HCT116 (cell line): ENCODE data around the gene MGP. TPM values are rescaled to one million over a fixed set of nuclear protein-coding genes. Genes with fewer than 3 reads are reported as not detected.

ENCODE experiments used
- ATAC-seq: fragments of 200-7000 bp; cut with Tn5 transposase; 2 replicates; pipeline ENCODE4 v1.9.1; 2020; ENCODE audit warnings: mild to moderate bottlenecking, moderate library complexity
- BruUV-seq: library from RNA; stranded (reverse); fragments of 400-500 nt; replicated peaks from 2 replicates; lab custom pipeline; 2021; lab: Mats Ljungman, UMichigan
- CTCF ChIA-PET: fragments of 300-600 bp; sonication (Branson Sonifier 250); formaldehyde crosslinking; loops from one replicate; lab custom pipeline; 2021; ENCODE audit warnings: antibody characterized with exemption; lab: Charles Lee
- POLR2A ChIA-PET: fragments of 300-600, 350-600 bp; sonication (Branson Sonifier 250); formaldehyde crosslinking; loops from one replicate; lab custom pipeline; 2021; ENCODE audit warnings: antibody characterized with exemption; lab: Charles Lee
- RAD21 ChIA-PET, 2 experiments: fragments of 300-600 bp; sonication (Branson Sonifier 250); formaldehyde crosslinking; loops; one replicate each; lab custom pipeline; 2023; ENCODE audit warnings: low total read pairs in 2 of 2; ENCODE audit not compliant: uncharacterized antibody in 2 of 2, unreplicated experiment in 2 of 2, low non-redundant PET in 1 of 2; lab: Charles Lee
- DNase-seq: peaks from one replicate; pipeline ENCODE4 v3.0.0-alpha.2; 2010; ENCODE audit warnings: low read depth, low spot score
- H2AFZ ChIP-seq: fragments of 200-600 bp; shearing (Covaris generic), sonication (generic); 2 replicates; pipeline ENCODE4 v1.6.1; 2017; ENCODE audit warnings: low read depth, mixed run types, mixed read lengths, antibody characterized with exemption, low read length; ENCODE audit not compliant: poor library complexity, severe bottlenecking
- H3K27ac ChIP-seq: 2 replicates; pipeline ENCODE4 v1.5.1; 2012; ENCODE audit warnings: low read depth, low read length
- H3K27me3 ChIP-seq: fragments of 200-600 bp; sonication (generic); 2 replicates; pipeline ENCODE4 v1.6.1; 2016; ENCODE audit warnings: mixed run types, low read length, mixed read lengths; ENCODE audit not compliant: insufficient read depth
- H3K36me3 ChIP-seq, 2 experiments: fragments of 200-500 bp in 1 of 2; fragments of 200-600 bp in 1 of 2; sonication (Bioruptor generic) in 1 of 2; sonication (generic) in 1 of 2; 2 replicates each; pipeline versions ENCODE4 v1.5.1 to v1.6.1; 2014 to 2016; ENCODE audit warnings: low read length in 2 of 2, inconsistent platforms in 1 of 2, mixed read lengths in 1 of 2, mixed run types in 1 of 2; ENCODE audit not compliant: insufficient read depth in 2 of 2, control insufficient read depth in 1 of 2
- H3K4me1 ChIP-seq, 2 experiments: fragments of 200-600 bp in 1 of 2; sonication (generic) in 1 of 2; 2 replicates each; pipeline versions ENCODE4 v1.5.1 to v1.6.1; 2012 to 2017; ENCODE audit warnings: low read length in 2 of 2, inconsistent platforms in 1 of 2, mild to moderate bottlenecking in 1 of 2, mixed read lengths in 1 of 2, mixed run types in 1 of 2, moderate library complexity in 1 of 2; ENCODE audit not compliant: insufficient read depth in 2 of 2, control insufficient read depth in 1 of 2
- H3K4me2 ChIP-seq: fragments of 200-600 bp; sonication (generic); 2 replicates; pipeline ENCODE4 v1.6.1; 2017; ENCODE audit warnings: mixed run types, low read length, mixed read lengths
- H3K4me3 ChIP-seq, 2 experiments: fragments of 200-600 bp in 1 of 2; sonication (generic) in 1 of 2; replicated peaks in 1 of 2; 2 replicates each; pipeline ENCODE4 v1.5.1; 2011 to 2016; ENCODE audit warnings: low read length in 2 of 2, control low read depth in 1 of 2, low read depth in 1 of 2, mild to moderate bottlenecking in 1 of 2, mixed read lengths in 1 of 2, mixed run types in 1 of 2
- H3K79me2 ChIP-seq: fragments of 200-600 bp; sonication (generic); 2 replicates; pipeline ENCODE4 v1.6.1; 2017; ENCODE audit warnings: mild to moderate bottlenecking, mixed run types, low read length, moderate library complexity, mixed read lengths; ENCODE audit not compliant: insufficient read depth
- H3K9ac ChIP-seq: fragments of 200-600 bp; sonication (generic); 2 replicates; pipeline ENCODE4 v1.6.1; 2016; ENCODE audit warnings: low read length, mixed read lengths
- H3K9me2 ChIP-seq: fragments of 200-600 bp; sonication (generic), shearing (Covaris generic); 2 replicates; pipeline ENCODE4 v1.6.1; 2017; ENCODE audit warnings: mixed run types, mild to moderate bottlenecking, moderate library complexity; ENCODE audit not compliant: insufficient read depth
- H3K9me3 ChIP-seq, 2 experiments: fragments of 200-500 bp in 1 of 2; fragments of 200-600 bp in 1 of 2; sonication (Bioruptor generic) in 1 of 2; sonication (generic) in 1 of 2; 2 replicates each; pipeline ENCODE4 v1.6.1; 2014 to 2017; ENCODE audit warnings: low read length in 2 of 2, mixed read lengths in 2 of 2, inconsistent platforms in 1 of 2, low read depth in 1 of 2, mild to moderate bottlenecking in 1 of 2, mixed run types in 1 of 2, moderate library complexity in 1 of 2; ENCODE audit not compliant: control insufficient read depth in 1 of 2, insufficient read depth in 1 of 2
- H4K20me1 ChIP-seq: fragments of 200-600 bp; sonication (generic), shearing (Covaris generic); 2 replicates; pipeline ENCODE4 v1.6.1; 2017; ENCODE audit warnings: mixed run types, mild to moderate bottlenecking, moderate library complexity; ENCODE audit not compliant: insufficient read depth
- ATF3 ChIP-seq: IDR thresholded peaks from 2 replicates; pipeline ENCODE4 v1.6.1; 2012
- CBX3 ChIP-seq: IDR thresholded peaks from 2 replicates; pipeline ENCODE4 v1.6.1; 2012; ENCODE audit warnings: low read depth
- EGR1 ChIP-seq: IDR thresholded peaks from 2 replicates; pipeline ENCODE4 v1.6.1; 2012; ENCODE audit warnings: low read depth
- EZH2 ChIP-seq: fragments of 200-600 bp; sonication (generic); IDR thresholded peaks from 2 replicates; pipeline ENCODE4 v1.6.1; 2017; ENCODE audit warnings: antibody characterized with exemption, mixed run types
- EZH2phosphoT487 ChIP-seq: fragments of 200-600 bp; IDR thresholded peaks from 2 replicates; pipeline ENCODE4 v1.6.1; 2018; ENCODE audit warnings: antibody characterized with exemption, borderline replicate concordance
- POLR2A ChIP-seq: IDR thresholded peaks from 2 replicates; pipeline ENCODE4 v1.7.0; 2011; ENCODE audit warnings: borderline replicate concordance; ENCODE audit not compliant: insufficient read depth, insufficient read length; ENCODE audit errors: extremely low read depth
- POLR2AphosphoS5 ChIP-seq: IDR thresholded peaks from 2 replicates; pipeline ENCODE4 v1.6.1; 2011; ENCODE audit warnings: mild to moderate bottlenecking, low read depth, low read length, moderate library complexity
- RAD21 ChIP-seq: IDR thresholded peaks from 2 replicates; pipeline ENCODE4 v1.6.1; 2012; ENCODE audit warnings: low read depth, mild to moderate bottlenecking
- REST ChIP-seq: IDR thresholded peaks from 2 replicates; pipeline ENCODE4 v1.6.1; 2012; ENCODE audit warnings: low read depth
- SIN3A ChIP-seq: IDR thresholded peaks from 2 replicates; pipeline ENCODE4 v1.6.1; 2012; ENCODE audit warnings: low read depth
- SP1 ChIP-seq: IDR thresholded peaks from 2 replicates; pipeline ENCODE4 v1.6.1; 2012; ENCODE audit warnings: low read depth
- SRF ChIP-seq: IDR thresholded peaks from 2 replicates; pipeline ENCODE4 v1.6.1; 2012; ENCODE audit warnings: low read depth
- TCF7L2 ChIP-seq: IDR thresholded peaks from 2 replicates; pipeline ENCODE4 v1.7.0; 2011; ENCODE audit warnings: borderline replicate concordance, inconsistent platforms; ENCODE audit not compliant: insufficient read depth, insufficient read length; ENCODE audit errors: extremely low read depth
- intact Hi-C: fragments of 100-400 bp; cut with micrococcal nuclease; formaldehyde crosslinking; loops from 2 replicates; pipeline ENCODE4 v1.10.0; 2022
- total RNA-seq: library from RNA; stranded (reverse); gene quantifications from one replicate; pipeline ENCODE4 v1.2.1, GENCODE V29; 2021; ENCODE audit not compliant: unreplicated experiment
- TF ChIP-seq, protein P1 (sequence below), 3 experiments: fragments of 200-600 bp in 1 of 3; sonication (generic) in 1 of 3; IDR thresholded peaks in 2 of 3; conservative IDR thresholded peaks in 1 of 3; 2 replicates each; pipeline ENCODE4 v1.5.1; 2012 to 2017; ENCODE audit warnings: low read depth in 2 of 3, low read length in 2 of 3, antibody characterized with exemption in 1 of 3, borderline replicate concordance in 1 of 3, control low read depth in 1 of 3, mild to moderate bottlenecking in 1 of 3, mixed read lengths in 1 of 3, mixed run types in 1 of 3, moderate library complexity in 1 of 3; ENCODE audit not compliant: insufficient read depth in 1 of 3
- TF ChIP-seq, protein P2 (sequence below): IDR thresholded peaks from 2 replicates; pipeline ENCODE4 v1.6.1; 2011; ENCODE audit warnings: mild to moderate bottlenecking, low read length, moderate library complexity; ENCODE audit not compliant: insufficient replicate concordance; ENCODE audit errors: extremely low read depth

The MGP gene
- total RNA-seq, 1 experiment from 2014 or later: 1.3 TPM

GRCh38 chr12:14902465-14902864 is 16.8 kb upstream of the MGP start:
- no peak overlapping the region for H3K4me3 ChIP-seq
- RAD21 ChIA-PET: no interaction called here
- H3K4me1 ChIP-seq: no peaks in the 10 kb centered on the region
- no peaks in the 10 kb centered on the region for H3K9me2 ChIP-seq
- H2AFZ ChIP-seq: no peak overlapping the region
- CTCF ChIA-PET: no interaction called here
- H3K9me3 ChIP-seq: no peaks in the 10 kb centered on the region
- no peaks in the 10 kb centered on the region for H4K20me1 ChIP-seq
- DNase-seq (no peak), ATAC-seq (no peak)
- H3K79me2 ChIP-seq: no peaks in the 10 kb centered on the region
- no peak overlapping the region for H3K27ac ChIP-seq
- H3K9ac ChIP-seq: no peak overlapping the region
- H3K27me3 ChIP-seq: no peaks in the 10 kb centered on the region
- no TSS peak for BruUV-seq
- TF ChIP-seq ATF3 (no peak), TCF7L2 (no peak), RAD21 (no peak), POLR2A (no peak), POLR2AphosphoS5 (no peak), SRF (no peak), EZH2 (no peak), CBX3 (no peak), EGR1 (no peak), SP1 (no peak), EZH2phosphoT487 (no peak), SIN3A (no peak), REST (no peak)
- TF ChIP-seq, protein P1, sequence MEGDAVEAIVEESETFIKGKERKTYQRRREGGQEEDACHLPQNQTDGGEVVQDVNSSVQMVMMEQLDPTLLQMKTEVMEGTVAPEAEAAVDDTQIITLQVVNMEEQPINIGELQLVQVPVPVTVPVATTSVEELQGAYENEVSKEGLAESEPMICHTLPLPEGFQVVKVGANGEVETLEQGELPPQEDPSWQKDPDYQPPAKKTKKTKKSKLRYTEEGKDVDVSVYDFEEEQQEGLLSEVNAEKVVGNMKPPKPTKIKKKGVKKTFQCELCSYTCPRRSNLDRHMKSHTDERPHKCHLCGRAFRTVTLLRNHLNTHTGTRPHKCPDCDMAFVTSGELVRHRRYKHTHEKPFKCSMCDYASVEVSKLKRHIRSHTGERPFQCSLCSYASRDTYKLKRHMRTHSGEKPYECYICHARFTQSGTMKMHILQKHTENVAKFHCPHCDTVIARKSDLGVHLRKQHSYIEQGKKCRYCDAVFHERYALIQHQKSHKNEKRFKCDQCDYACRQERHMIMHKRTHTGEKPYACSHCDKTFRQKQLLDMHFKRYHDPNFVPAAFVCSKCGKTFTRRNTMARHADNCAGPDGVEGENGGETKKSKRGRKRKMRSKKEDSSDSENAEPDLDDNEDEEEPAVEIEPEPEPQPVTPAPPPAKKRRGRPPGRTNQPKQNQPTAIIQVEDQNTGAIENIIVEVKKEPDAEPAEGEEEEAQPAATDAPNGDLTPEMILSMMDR (IDR thresholded peaks at IDR 0.05 in 2 of 3, conservative IDR thresholded peaks at IDR 0.05 in 1 of 3; ENCODE audit: borderline replicate concordance in 1 of 3, insufficient read depth in 1 of 3, low read depth in 2 of 3, low read length in 2 of 3): no peak
- TF ChIP-seq, protein P2, sequence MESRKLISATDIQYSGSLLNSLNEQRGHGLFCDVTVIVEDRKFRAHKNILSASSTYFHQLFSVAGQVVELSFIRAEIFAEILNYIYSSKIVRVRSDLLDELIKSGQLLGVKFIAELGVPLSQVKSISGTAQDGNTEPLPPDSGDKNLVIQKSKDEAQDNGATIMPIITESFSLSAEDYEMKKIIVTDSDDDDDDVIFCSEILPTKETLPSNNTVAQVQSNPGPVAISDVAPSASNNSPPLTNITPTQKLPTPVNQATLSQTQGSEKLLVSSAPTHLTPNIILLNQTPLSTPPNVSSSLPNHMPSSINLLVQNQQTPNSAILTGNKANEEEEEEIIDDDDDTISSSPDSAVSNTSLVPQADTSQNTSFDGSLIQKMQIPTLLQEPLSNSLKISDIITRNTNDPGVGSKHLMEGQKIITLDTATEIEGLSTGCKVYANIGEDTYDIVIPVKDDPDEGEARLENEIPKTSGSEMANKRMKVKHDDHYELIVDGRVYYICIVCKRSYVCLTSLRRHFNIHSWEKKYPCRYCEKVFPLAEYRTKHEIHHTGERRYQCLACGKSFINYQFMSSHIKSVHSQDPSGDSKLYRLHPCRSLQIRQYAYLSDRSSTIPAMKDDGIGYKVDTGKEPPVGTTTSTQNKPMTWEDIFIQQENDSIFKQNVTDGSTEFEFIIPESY: no peak
- intact Hi-C loops: no loop called here
- no peaks in the 10 kb centered on the region for H3K36me3 ChIP-seq
- no peak overlapping the region for H3K4me2 ChIP-seq
- POLR2A ChIA-PET: no interaction called here
